ENCODE measurements around the gene CD70.

The CD70 gene

DNA sequence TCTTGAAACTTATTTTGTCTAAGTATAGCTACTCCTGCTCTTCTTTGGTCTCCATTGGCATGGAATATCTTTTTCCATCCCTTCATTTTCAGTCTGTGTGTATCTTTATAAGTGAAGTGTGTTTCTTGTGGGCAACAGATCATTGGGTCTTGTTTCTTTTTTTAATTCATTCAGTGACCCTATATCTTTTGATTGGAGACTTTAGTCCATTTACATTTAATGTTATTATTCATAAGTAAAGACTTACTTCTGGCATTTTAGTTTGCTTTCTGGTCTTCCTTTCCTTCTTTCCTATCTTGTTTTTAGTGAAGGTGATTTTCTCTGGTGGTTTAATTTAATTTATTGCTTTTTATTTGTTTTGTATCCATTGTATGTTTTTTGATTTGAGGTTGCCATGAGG, 19.8 kb downstream of the CD70 start:
- Histone ChIP-seq H2BK12ac (ENCODE audit: low read length) (no peak overlapping the region), H4K8ac (ENCODE audit: low read depth, low read length) (no peak overlapping the region)
- no peak for DNase-seq (ENCODE audit: low spot score)

GRCh38 chr19:6570764-6571163, 20.2 kb downstream of the CD70 start:
- H4K91ac ChIP-seq (ENCODE audit: low read depth, low read length, poor library complexity), result no peak overlapping the region
- no peaks in the 10 kb centered on the region for H3K36me3 ChIP-seq (replicated peaks in 1 of 2; ENCODE audit: control insufficient read depth in 2 of 2, insufficient read depth in 2 of 2, low read length in 2 of 2)
- H3K9ac ChIP-seq (ENCODE audit: low read depth, low read length, poor library complexity), result no peak overlapping the region
- no peak overlapping the region for H3K14ac ChIP-seq (ENCODE audit: low read length)
- H2AFZ ChIP-seq (ENCODE audit: low read length), result no peak overlapping the region
- H3K27ac ChIP-seq (replicated peaks; ENCODE audit: low read length), result no peak overlapping the region
- no peak overlapping the region for H2BK120ac ChIP-seq (ENCODE audit: low read depth, low read length)
- no peak overlapping the region for H2BK5ac ChIP-seq (ENCODE audit: low read length)
- no peaks in the 10 kb centered on the region for H3K79me1 ChIP-seq (ENCODE audit: low read depth, low read length)
- H3K4me2 ChIP-seq (ENCODE audit: insufficient read depth, low read length, poor library complexity, severe bottlenecking), result no peak overlapping the region
- H3K4me3 ChIP-seq (ENCODE audit: low read length in 2 of 2), result no peak overlapping the region
- H3K4ac ChIP-seq (ENCODE audit: low read length), result no peak overlapping the region
- peaks cover 0 to 2% of the 10 kb centered on the region in 2 donors for H3K9me3 ChIP-seq (replicated peaks in 1 of 2; ENCODE audit: control insufficient read depth in 2 of 2, insufficient read depth in 1 of 2, low read depth in 1 of 2, low read length in 2 of 2)
- WGBS, 2 donors (ENCODE audit: extremely low coverage in 2 of 2, insufficient read length in 2 of 2, insufficient replicate concordance in 1 of 2), result no CpG with 5 or more reads among the region's 3 CpGs
- H3K23ac ChIP-seq (ENCODE audit: low read depth, low read length, poor library complexity), result no peak overlapping the region
- H2BK12ac ChIP-seq (ENCODE audit: low read length), result no peak overlapping the region
- no peak for DNase-seq (ENCODE audit: low spot score)
- H3K18ac ChIP-seq (ENCODE audit: low read length), result no peak overlapping the region
- no peaks in the 10 kb centered on the region for H3K27me3 ChIP-seq (ENCODE audit: control insufficient read depth in 3 of 3, insufficient read depth in 3 of 3, low read depth in 1 of 3, low read length in 3 of 3)
- no peak overlapping the region for H2BK15ac ChIP-seq (ENCODE audit: low read length)
- no peaks in the 10 kb centered on the region for H3K4me1 ChIP-seq (ENCODE audit: control insufficient read depth in 2 of 2, insufficient read depth in 1 of 2, low read depth in 1 of 2, low read length in 2 of 2)
- H2AK5ac ChIP-seq (ENCODE audit: low read depth, low read length), result no peak overlapping the region
- H4K8ac ChIP-seq (ENCODE audit: low read depth, low read length), result no peak overlapping the region

More for the DNA sequence above, 19.8 kb downstream of the CD70 start:
- Histone ChIP-seq H2BK120ac (ENCODE audit: low read depth, low read length) (no peak overlapping the region), H3K79me1 (ENCODE audit: low read depth, low read length) (no peaks in the 10 kb centered on the region), H2BK15ac (ENCODE audit: low read length) (no peak overlapping the region), H3K27ac (replicated peaks; ENCODE audit: low read length) (no peak overlapping the region), H2AFZ (ENCODE audit: low read length) (no peak overlapping the region), H3K4ac (ENCODE audit: low read length) (no peak overlapping the region), H3K36me3 (replicated peaks in 1 of 2; ENCODE audit: control insufficient read depth in 2 of 2, insufficient read depth in 2 of 2, low read length in 2 of 2) (no peaks in the 10 kb centered on the region), H3K4me2 (ENCODE audit: insufficient read depth, low read length, poor library complexity, severe bottlenecking) (no peak overlapping the region), H2AK5ac (ENCODE audit: low read depth, low read length) (no peak overlapping the region), H3K9ac (ENCODE audit: low read depth, low read length, poor library complexity) (no peak overlapping the region), H3K18ac (ENCODE audit: low read length) (no peak overlapping the region), H3K9me3 (replicated peaks in 1 of 2; ENCODE audit: control insufficient read depth in 2 of 2, insufficient read depth in 1 of 2, low read depth in 1 of 2, low read length in 2 of 2) (peaks cover 0 to 2% of the 10 kb centered on the region in 2 donors), H3K4me3 (ENCODE audit: low read length in 2 of 2) (no peak overlapping the region), H3K23ac (ENCODE audit: low read depth, low read length, poor library complexity) (no peak overlapping the region), H3K14ac (ENCODE audit: low read length) (no peak overlapping the region), H3K27me3 (ENCODE audit: control insufficient read depth in 3 of 3, insufficient read depth in 3 of 3, low read depth in 1 of 3, low read length in 3 of 3) (no peaks in the 10 kb centered on the region), H4K91ac (ENCODE audit: low read depth, low read length, poor library complexity) (no peak overlapping the region), H3K4me1 (ENCODE audit: control insufficient read depth in 2 of 2, insufficient read depth in 1 of 2, low read depth in 1 of 2, low read length in 2 of 2) (no peaks in the 10 kb centered on the region), H2BK5ac (ENCODE audit: low read length) (no peak overlapping the region)

GRCh38 chr19:6568816-6569215, 22.1 kb downstream of the CD70 start:
- no peaks in the 10 kb centered on the region for H3K79me1 ChIP-seq (ENCODE audit: low read depth, low read length)
- no peak overlapping the region for H3K4me3 ChIP-seq (ENCODE audit: low read length in 2 of 2)
- H2BK15ac ChIP-seq (ENCODE audit: low read length), result no peak overlapping the region
- no peak overlapping the region for H4K91ac ChIP-seq (ENCODE audit: low read depth, low read length, poor library complexity)
- H2BK12ac ChIP-seq (ENCODE audit: low read length), result no peak overlapping the region
- no peak overlapping the region for H3K23ac ChIP-seq (ENCODE audit: low read depth, low read length, poor library complexity)
- H3K4ac ChIP-seq (ENCODE audit: low read length), result no peak overlapping the region
- no peak overlapping the region for H3K27ac ChIP-seq (replicated peaks; ENCODE audit: low read length)
- no CpG with 5 or more reads among the region's 3 CpGs for WGBS, 2 donors (ENCODE audit: extremely low coverage in 2 of 2, insufficient read length in 2 of 2, insufficient replicate concordance in 1 of 2)
- H3K14ac ChIP-seq (ENCODE audit: low read length), result no peak overlapping the region
- no peaks in the 10 kb centered on the region for H3K36me3 ChIP-seq (replicated peaks in 1 of 2; ENCODE audit: control insufficient read depth in 2 of 2, insufficient read depth in 2 of 2, low read length in 2 of 2)
- no peak overlapping the region for H3K9ac ChIP-seq (ENCODE audit: low read depth, low read length, poor library complexity)
- H2AK5ac ChIP-seq (ENCODE audit: low read depth, low read length), result no peak overlapping the region
- no peak overlapping the region for H2BK120ac ChIP-seq (ENCODE audit: low read depth, low read length)
- H3K4me2 ChIP-seq (ENCODE audit: insufficient read depth, low read length, poor library complexity, severe bottlenecking), result no peak overlapping the region
- H2AFZ ChIP-seq (ENCODE audit: low read length), result no peak overlapping the region
- peaks cover under 1 to 9% of the 10 kb centered on the region in 2 donors for H3K9me3 ChIP-seq (replicated peaks in 1 of 2; ENCODE audit: control insufficient read depth in 2 of 2, insufficient read depth in 1 of 2, low read depth in 1 of 2, low read length in 2 of 2)
- H3K27me3 ChIP-seq (ENCODE audit: control insufficient read depth in 3 of 3, insufficient read depth in 3 of 3, low read depth in 1 of 3, low read length in 3 of 3), result no peaks in the 10 kb centered on the region
- no peak overlapping the region for H2BK5ac ChIP-seq (ENCODE audit: low read length)
- H4K8ac ChIP-seq (ENCODE audit: low read depth, low read length), result no peak overlapping the region
- DNase-seq (ENCODE audit: low spot score), result no peak
- H3K4me1 ChIP-seq (ENCODE audit: control insufficient read depth in 2 of 2, insufficient read depth in 1 of 2, low read depth in 1 of 2, low read length in 2 of 2), result no peaks in the 10 kb centered on the region
- H3K18ac ChIP-seq (ENCODE audit: low read length), result no peak overlapping the region

DNA sequence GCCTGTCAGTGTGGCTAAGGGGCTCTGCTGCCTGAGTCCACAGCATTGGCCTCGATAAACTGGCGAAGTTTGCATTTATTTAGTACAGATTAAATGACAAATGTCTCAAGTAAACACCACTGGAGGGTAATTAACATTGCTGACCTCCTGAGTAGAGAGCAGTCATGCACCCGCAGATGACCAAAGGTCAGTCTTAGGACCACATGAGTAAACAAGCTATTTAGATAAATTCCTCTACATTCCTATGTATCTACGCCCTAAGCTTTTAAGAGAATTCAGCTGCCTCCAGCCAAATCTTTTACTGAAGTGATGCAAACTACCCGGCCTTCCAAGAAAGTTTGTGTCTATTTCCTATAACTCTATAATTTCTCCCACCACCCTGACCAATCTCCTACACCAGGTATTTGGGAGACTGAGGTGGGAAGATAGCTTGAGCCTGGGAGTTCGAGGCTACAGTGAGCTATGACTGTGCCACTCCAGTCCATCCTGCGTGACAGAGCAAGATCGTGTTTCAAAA, 22.9 kb downstream of the CD70 start:
- Histone ChIP-seq H3K4me1 (ENCODE audit: control insufficient read depth in 2 of 2, insufficient read depth in 1 of 2, low read depth in 1 of 2, low read length in 2 of 2) (no peaks in the 10 kb centered on the region), H2BK5ac (ENCODE audit: low read length) (no peak overlapping the region), H4K91ac (ENCODE audit: low read depth, low read length, poor library complexity) (no peak overlapping the region), H3K4ac (ENCODE audit: low read length) (no peak overlapping the region), H2AFZ (ENCODE audit: low read length) (no peak overlapping the region), H2BK15ac (ENCODE audit: low read length) (no peak overlapping the region), H3K4me3 (ENCODE audit: low read length in 2 of 2) (no peak overlapping the region), H3K79me1 (ENCODE audit: low read depth, low read length) (no peaks in the 10 kb centered on the region), H3K27me3 (ENCODE audit: control insufficient read depth in 3 of 3, insufficient read depth in 3 of 3, low read depth in 1 of 3, low read length in 3 of 3) (no peaks in the 10 kb centered on the region), H3K9ac (ENCODE audit: low read depth, low read length, poor library complexity) (no peak overlapping the region), H3K14ac (ENCODE audit: low read length) (no peak overlapping the region), H2AK5ac (ENCODE audit: low read depth, low read length) (no peak overlapping the region), H2BK12ac (ENCODE audit: low read length) (no peak overlapping the region), H3K36me3 (replicated peaks in 1 of 2; ENCODE audit: control insufficient read depth in 2 of 2, insufficient read depth in 2 of 2, low read length in 2 of 2) (no peaks in the 10 kb centered on the region), H4K8ac (ENCODE audit: low read depth, low read length) (no peak overlapping the region), H3K18ac (ENCODE audit: low read length) (no peak overlapping the region), H3K4me2 (ENCODE audit: insufficient read depth, low read length, poor library complexity, severe bottlenecking) (no peak overlapping the region), H3K9me3 (replicated peaks in 1 of 2; ENCODE audit: control insufficient read depth in 2 of 2, insufficient read depth in 1 of 2, low read depth in 1 of 2, low read length in 2 of 2) (peaks cover 2 to 9% of the 10 kb centered on the region in 2 donors), H3K23ac (ENCODE audit: low read depth, low read length, poor library complexity) (no peak overlapping the region), H3K27ac (replicated peaks; ENCODE audit: low read length) (no peak overlapping the region), H2BK120ac (ENCODE audit: low read depth, low read length) (no peak overlapping the region)
- DNase-seq (ENCODE audit: low spot score), result no peak
- no CpG with 5 or more reads among the region's 8 CpGs for WGBS, 2 donors (ENCODE audit: extremely low coverage in 2 of 2, insufficient read length in 2 of 2, insufficient replicate concordance in 1 of 2)

All from neuronal stem cell (in vitro differentiated cells).